ENCODE data around the gene CCDC182.

The CCDC182 gene

GRCh38 chr17:57745242-57745641 is at the start of gene CCDC182:
TSS of gene CCDC182 (minus strand) at chr17:57745299. CDS start at chr17:57745272, 27 bp downstream.
- H3K4me1 ChIP-seq (ENCODE audit: control insufficient read depth, insufficient read depth, low read length), result no peaks in the 10 kb centered on the region
- no peak within 1 kb of the TSS for H3K9ac ChIP-seq (ENCODE audit: low read length)
- H3K36me3 ChIP-seq (ENCODE audit: control insufficient read depth, insufficient read depth, low read length), result no peaks in the 10 kb centered on the region
- peaks cover 4% of the 10 kb centered on the region for H3K27me3 ChIP-seq (ENCODE audit: control insufficient read depth, insufficient read depth, low read length)
- H3K9me3 ChIP-seq (ENCODE audit: control insufficient read depth, low read length), result no peaks in the 10 kb centered on the region
- no peak within 1 kb of the TSS for H3K4me3 ChIP-seq (ENCODE audit: low read length)

GRCh38 chr17:57794841-57795240 is 49.7 kb upstream of the CCDC182 start:
- H3K4me3 ChIP-seq (ENCODE audit: low read length), result no peak overlapping the region
- H3K4me1 ChIP-seq (ENCODE audit: control insufficient read depth, insufficient read depth, low read length), result no peaks in the 10 kb centered on the region
- no peaks in the 10 kb centered on the region for H3K9me3 ChIP-seq (ENCODE audit: control insufficient read depth, low read length)
- H3K27me3 ChIP-seq (ENCODE audit: control insufficient read depth, insufficient read depth, low read length), result no peaks in the 10 kb centered on the region
- no peak overlapping the region for H3K9ac ChIP-seq (ENCODE audit: low read length)
- no peaks in the 10 kb centered on the region for H3K36me3 ChIP-seq (ENCODE audit: control insufficient read depth, insufficient read depth, low read length)

- no peak overlapping the region for H3K9ac ChIP-seq (ENCODE audit: low read length)
- H3K4me3 ChIP-seq (ENCODE audit: low read length), result no peak overlapping the region
- no peaks in the 10 kb centered on the region for H3K36me3 ChIP-seq (ENCODE audit: control insufficient read depth, insufficient read depth, low read length)
- H3K9me3 ChIP-seq (ENCODE audit: control insufficient read depth, low read length), result no peaks in the 10 kb centered on the region
- H3K27me3 ChIP-seq (ENCODE audit: control insufficient read depth, insufficient read depth, low read length), result peaks cover 3% of the 10 kb centered on the region
- no peaks in the 10 kb centered on the region for H3K4me1 ChIP-seq (ENCODE audit: control insufficient read depth, insufficient read depth, low read length)
Observed at GRCh38 chr17:57788725-57789124, 43.6 kb upstream of the CCDC182 start.

GRCh38 chr17:57785022-57785421 is 39.9 kb upstream of the CCDC182 start:
- Histone ChIP-seq H3K9me3 (ENCODE audit: control insufficient read depth, low read length) (no peaks in the 10 kb centered on the region), H3K4me3 (ENCODE audit: low read length) (no peak overlapping the region), H3K9ac (ENCODE audit: low read length) (no peak overlapping the region), H3K36me3 (ENCODE audit: control insufficient read depth, insufficient read depth, low read length) (no peaks in the 10 kb centered on the region), H3K27me3 (ENCODE audit: control insufficient read depth, insufficient read depth, low read length) (peaks cover 8% of the 10 kb centered on the region), H3K4me1 (ENCODE audit: control insufficient read depth, insufficient read depth, low read length) (peaks cover 9% of the 10 kb centered on the region)

- Histone ChIP-seq H3K27me3 (ENCODE audit: control insufficient read depth, insufficient read depth, low read length) (peaks cover 8% of the 10 kb centered on the region), H3K36me3 (ENCODE audit: control insufficient read depth, insufficient read depth, low read length) (no peaks in the 10 kb centered on the region), H3K9me3 (ENCODE audit: control insufficient read depth, low read length) (no peaks in the 10 kb centered on the region), H3K4me3 (ENCODE audit: low read length) (no peak overlapping the region), H3K9ac (ENCODE audit: low read length) (no peak overlapping the region), H3K4me1 (ENCODE audit: control insufficient read depth, insufficient read depth, low read length) (peaks cover 9% of the 10 kb centered on the region)
Observed at GRCh38 chr17:57784226-57784895, 39.3 kb upstream of the CCDC182 start.

GRCh38 chr17:57783338-57783742 is 38.2 kb upstream of the CCDC182 start:
- Histone ChIP-seq H3K9ac (ENCODE audit: low read length) (no peak overlapping the region), H3K4me1 (ENCODE audit: control insufficient read depth, insufficient read depth, low read length) (peaks cover 9% of the 10 kb centered on the region), H3K4me3 (ENCODE audit: low read length) (no peak overlapping the region), H3K36me3 (ENCODE audit: control insufficient read depth, insufficient read depth, low read length) (no peaks in the 10 kb centered on the region), H3K27me3 (ENCODE audit: control insufficient read depth, insufficient read depth, low read length) (peaks cover 8% of the 10 kb centered on the region), H3K9me3 (ENCODE audit: control insufficient read depth, low read length) (no peaks in the 10 kb centered on the region)

GRCh38 chr17:57782647-57783337 is 37.7 kb upstream of the CCDC182 start:
- peaks cover 8% of the 10 kb centered on the region for H3K27me3 ChIP-seq (ENCODE audit: control insufficient read depth, insufficient read depth, low read length)
- no peak overlapping the region for H3K9ac ChIP-seq (ENCODE audit: low read length)
- no peaks in the 10 kb centered on the region for H3K9me3 ChIP-seq (ENCODE audit: control insufficient read depth, low read length)
- no peak overlapping the region for H3K4me3 ChIP-seq (ENCODE audit: low read length)
- peaks cover 9% of the 10 kb centered on the region for H3K4me1 ChIP-seq (ENCODE audit: control insufficient read depth, insufficient read depth, low read length)
- no peaks in the 10 kb centered on the region for H3K36me3 ChIP-seq (ENCODE audit: control insufficient read depth, insufficient read depth, low read length)

- H3K4me3 ChIP-seq (ENCODE audit: low read length), result no peak overlapping the region
- no peak overlapping the region for H3K9ac ChIP-seq (ENCODE audit: low read length)
- no peaks in the 10 kb centered on the region for H3K36me3 ChIP-seq (ENCODE audit: control insufficient read depth, insufficient read depth, low read length)
- H3K4me1 ChIP-seq (ENCODE audit: control insufficient read depth, insufficient read depth, low read length), result peaks cover 9% of the 10 kb centered on the region
- H3K9me3 ChIP-seq (ENCODE audit: control insufficient read depth, low read length), result no peaks in the 10 kb centered on the region
- peaks cover 8% of the 10 kb centered on the region for H3K27me3 ChIP-seq (ENCODE audit: control insufficient read depth, insufficient read depth, low read length)
Observed at GRCh38 chr17:57782062-57782490, 37.0 kb upstream of the CCDC182 start.

- Histone ChIP-seq H3K36me3 (ENCODE audit: control insufficient read depth, insufficient read depth, low read length) (no peaks in the 10 kb centered on the region), H3K9me3 (ENCODE audit: control insufficient read depth, low read length) (no peaks in the 10 kb centered on the region), H3K27me3 (ENCODE audit: control insufficient read depth, insufficient read depth, low read length) (peaks cover 8% of the 10 kb centered on the region), H3K9ac (ENCODE audit: low read length) (no peak overlapping the region), H3K4me1 (ENCODE audit: control insufficient read depth, insufficient read depth, low read length) (peaks cover 9% of the 10 kb centered on the region), H3K4me3 (ENCODE audit: low read length) (no peak overlapping the region)
Observed at GRCh38 chr17:57781386-57782061, 36.4 kb upstream of the CCDC182 start.

GRCh38 chr17:57779706-57780105 is 34.6 kb upstream of the CCDC182 start:
- Histone ChIP-seq H3K4me1 (ENCODE audit: control insufficient read depth, insufficient read depth, low read length) (peaks cover 9% of the 10 kb centered on the region), H3K36me3 (ENCODE audit: control insufficient read depth, insufficient read depth, low read length) (no peaks in the 10 kb centered on the region), H3K27me3 (ENCODE audit: control insufficient read depth, insufficient read depth, low read length) (peaks cover 9% of the 10 kb centered on the region), H3K9ac (ENCODE audit: low read length) (no peak overlapping the region), H3K4me3 (ENCODE audit: low read length) (no peak overlapping the region), H3K9me3 (ENCODE audit: control insufficient read depth, low read length) (no peaks in the 10 kb centered on the region)

GRCh38 chr17:57778306-57778705 is 33.2 kb upstream of the CCDC182 start:
- Histone ChIP-seq H3K27me3 (ENCODE audit: control insufficient read depth, insufficient read depth, low read length) (peaks cover 10% of the 10 kb centered on the region), H3K9me3 (ENCODE audit: control insufficient read depth, low read length) (no peaks in the 10 kb centered on the region), H3K36me3 (ENCODE audit: control insufficient read depth, insufficient read depth, low read length) (no peaks in the 10 kb centered on the region), H3K4me3 (ENCODE audit: low read length) (no peak overlapping the region), H3K9ac (ENCODE audit: low read length) (no peak overlapping the region), H3K4me1 (ENCODE audit: control insufficient read depth, insufficient read depth, low read length) (peaks cover 8% of the 10 kb centered on the region)

GRCh38 chr17:57776366-57776765 is 31.3 kb upstream of the CCDC182 start:
- Histone ChIP-seq H3K36me3 (ENCODE audit: control insufficient read depth, insufficient read depth, low read length) (no peaks in the 10 kb centered on the region), H3K4me1 (ENCODE audit: control insufficient read depth, insufficient read depth, low read length) (no peaks in the 10 kb centered on the region), H3K9me3 (ENCODE audit: control insufficient read depth, low read length) (no peaks in the 10 kb centered on the region), H3K27me3 (ENCODE audit: control insufficient read depth, insufficient read depth, low read length) (peaks cover 5% of the 10 kb centered on the region), H3K9ac (ENCODE audit: low read length) (no peak overlapping the region), H3K4me3 (ENCODE audit: low read length) (no peak overlapping the region)
